Ovary (tissue), 9 donors: ENCODE measurements around the gene SEH1L. TPM values are rescaled to one million over a fixed set of nuclear protein-coding genes. Genes with fewer than 3 reads are reported as not detected.

Source experiments
- DNase-seq, 5 donors: peaks; one replicate each; pipeline ENCODE4 v3.0.0-alpha.2; 2019 to 2020
- H3K27ac ChIP-seq, 2 donors: fragments of 200-600 bp; one replicate each; pipeline versions ENCODE4 v1.5.1 to v1.8.0; 2019 to 2022
- H3K27me3 ChIP-seq: fragments of 200-600 bp; one replicate; pipeline ENCODE4 v1.8.0; 2022
- H3K36me3 ChIP-seq: fragments of 200-600 bp; sonication (generic); one replicate; pipeline ENCODE4 v1.5.1; 2019
- H3K4me1 ChIP-seq: one replicate; pipeline ENCODE4 v1.8.1; 2013; ENCODE audit warnings: mild to moderate bottlenecking, moderate library complexity; ENCODE audit not compliant: insufficient read depth
- H3K4me3 ChIP-seq: fragments of 200-600 bp; sonication (generic); one replicate; pipeline ENCODE4 v1.5.1; 2017
- H3K9me3 ChIP-seq, 2 donors: fragments of 200-600 bp in 1 of 2; sonication (generic) in 1 of 2; one replicate each; pipeline versions ENCODE4 v1.5.1 to v1.8.1; 2013 to 2019; ENCODE audit warnings: mild to moderate bottlenecking in 1 of 2, moderate library complexity in 1 of 2
- EP300 ChIP-seq: sonication (generic); formaldehyde crosslinking; IDR thresholded peaks from one replicate; pipeline ENCODE4 v1.6.1; 2017; ENCODE audit warnings: antibody characterized with exemption
- POLR2A ChIP-seq: fragments of 450-650 bp; IDR thresholded peaks from one replicate; pipeline ENCODE4 v1.6.1; 2017; ENCODE audit warnings: antibody characterized with exemption, mild to moderate bottlenecking, moderate library complexity
- WGBS, 3 donors: extraction: QIAGEN DNeasy Blood & Tissue Kit in 1 of 3; methylation state at CpG; one replicate each; pipeline versions ENCODE4 v1.1.5 to v1.1.7; 2013 to 2017; 5-methylcytosine and 5-hydroxymethylcytosine counted together
- intact Hi-C, 4 donors: fragments of 100-400 bp; cut with DNase I; formaldehyde crosslinking; loops; one replicate each; pipeline versions ENCODE4 v1.11.0 to v1.15.1; 2022 to 2023
- polyA plus RNA-seq, 2 donors: library from polyadenylated mRNA; stranded (reverse); fragments of 200-250 nt in 1 of 2; fragments of 350-450 nt in 1 of 2; fragmentation: Illumina TruSeq in 1 of 2; extraction: RNeasy Lipid Tissue Mini Kit (QIAGEN cat#74804) in 1 of 2; gene quantifications; one replicate each; pipeline ENCODE4 v1.2.3, GENCODE V29; 2013 to 2014
- total RNA-seq, 7 donors: library from RNA; depleted of rRNA in 2 of 7; stranded (reverse); fragments of >200 nt in 2 of 7; fragmentation: NEBNext Ultra II Directional in 3 of 7; extraction: Animal tissue kit (Norgen Biotek cat#: 25700) in 3 of 7; gene quantifications; one replicate each; pipeline versions ENCODE4 v1.1.0 to v1.2.4, GENCODE V29; 2016 to 2023
- TF ChIP-seq, protein P1 (sequence below), 3 donors: fragments of 450-650 bp in 2 of 3; fragments of 200-600 bp in 1 of 3; IDR thresholded peaks; one replicate each; pipeline versions ENCODE4 v1.5.1 to v1.8.0; 2016 to 2022; ENCODE audit warnings: antibody characterized with exemption in 3 of 3, mild to moderate bottlenecking in 1 of 3
- donor health status: DM: no; HTN: no; CAD: no; lungs with moderate emphysema.
- donor health status: DM: no; HTN: no; CAD: no.
- donor health status: Bipolar disorder and iron deficiency.
- donor health status: DM: yes; HTN: yes; CAD: no.
- donor health status: DM: no; HTN: no; CAD: no.
- donor health status: DM: yes; HTN: yes; CAD: no.

Gene SEH1L
- total and polyA plus RNA-seq, 9 donors = 12.3 to 56.1 (median 35.7) TPM

DNA sequence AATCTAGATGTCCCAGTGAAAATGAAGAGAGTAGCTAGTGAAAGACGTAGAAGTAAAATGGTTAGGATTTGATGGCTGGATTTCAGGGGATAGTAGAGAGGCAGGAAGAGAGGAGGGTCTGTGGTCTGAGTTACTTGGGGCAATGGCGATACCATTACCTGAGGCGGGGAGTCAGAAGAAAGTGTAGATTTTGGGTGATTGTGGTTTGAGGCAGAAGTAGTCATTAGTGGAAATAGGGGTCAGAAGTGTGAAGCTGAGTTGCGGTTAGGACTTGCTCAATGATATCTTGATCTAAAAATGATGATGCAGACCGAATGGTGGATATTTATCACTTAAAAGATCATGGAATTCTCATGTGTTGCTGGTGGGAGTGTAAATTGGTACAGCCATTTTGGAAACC is 84.4 kb downstream of the SEH1L start:
- intact Hi-C loops = no loop called here
- no peaks in the 10 kb centered on the region for H3K36me3 ChIP-seq

GRCh38 chr18:13035249-13035914 is 87.6 kb downstream of the SEH1L start:
- Histone ChIP-seq H3K36me3 (no peaks in the 10 kb centered on the region), H3K27ac (no peak overlapping the region), H3K9me3 (no peaks in the 10 kb centered on the region), H3K4me1 (no peaks in the 10 kb centered on the region), H3K4me3 (no peak overlapping the region), H3K27me3 (no peaks in the 10 kb centered on the region)
- DNase-seq = no peak
- TF ChIP-seq POLR2A (no peak), EP300 (no peak)
- TF ChIP-seq, protein P1, sequence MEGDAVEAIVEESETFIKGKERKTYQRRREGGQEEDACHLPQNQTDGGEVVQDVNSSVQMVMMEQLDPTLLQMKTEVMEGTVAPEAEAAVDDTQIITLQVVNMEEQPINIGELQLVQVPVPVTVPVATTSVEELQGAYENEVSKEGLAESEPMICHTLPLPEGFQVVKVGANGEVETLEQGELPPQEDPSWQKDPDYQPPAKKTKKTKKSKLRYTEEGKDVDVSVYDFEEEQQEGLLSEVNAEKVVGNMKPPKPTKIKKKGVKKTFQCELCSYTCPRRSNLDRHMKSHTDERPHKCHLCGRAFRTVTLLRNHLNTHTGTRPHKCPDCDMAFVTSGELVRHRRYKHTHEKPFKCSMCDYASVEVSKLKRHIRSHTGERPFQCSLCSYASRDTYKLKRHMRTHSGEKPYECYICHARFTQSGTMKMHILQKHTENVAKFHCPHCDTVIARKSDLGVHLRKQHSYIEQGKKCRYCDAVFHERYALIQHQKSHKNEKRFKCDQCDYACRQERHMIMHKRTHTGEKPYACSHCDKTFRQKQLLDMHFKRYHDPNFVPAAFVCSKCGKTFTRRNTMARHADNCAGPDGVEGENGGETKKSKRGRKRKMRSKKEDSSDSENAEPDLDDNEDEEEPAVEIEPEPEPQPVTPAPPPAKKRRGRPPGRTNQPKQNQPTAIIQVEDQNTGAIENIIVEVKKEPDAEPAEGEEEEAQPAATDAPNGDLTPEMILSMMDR (IDR thresholded peaks at IDR 0.05) = no peak
- intact Hi-C loops = no loop called here
- 91 to 92% (median 92%) methylated on average over 7 of the region's 7 CpGs for WGBS, 3 donors

More for the DNA sequence above, 84.4 kb downstream of the SEH1L start:
- TF ChIP-seq, protein P1 (IDR thresholded peaks at IDR 0.05) = no peak
- no peak for TF ChIP-seq POLR2A
- TF ChIP-seq EP300 = no peak
- no peaks in the 10 kb centered on the region for H3K4me1 ChIP-seq
- no peak overlapping the region for H3K27ac ChIP-seq
- H3K27me3 ChIP-seq = no peaks in the 10 kb centered on the region
- WGBS, 3 donors = 78 to 97% (median 97%) methylated on average over 5 of the region's 5 CpGs
- no peak for DNase-seq
- H3K9me3 ChIP-seq = no peaks in the 10 kb centered on the region
- H3K4me3 ChIP-seq = no peak overlapping the region

GRCh38 chr18:13036622-13037320 is 89.0 kb downstream of the SEH1L start:
- intact Hi-C loops = no loop called here
- no peak overlapping the region for H3K27ac ChIP-seq
- no peaks in the 10 kb centered on the region for H3K9me3 ChIP-seq
- no peaks in the 10 kb centered on the region for H3K4me1 ChIP-seq
- TF ChIP-seq EP300 (no peak), POLR2A (no peak)
- TF ChIP-seq, protein P1 (IDR thresholded peaks at IDR 0.05) = no peak
- 83 to 92% (median 89%) methylated on average over 7 of the region's 7 CpGs for WGBS, 3 donors
- H3K4me3 ChIP-seq = no peak overlapping the region
- no peaks in the 10 kb centered on the region for H3K36me3 ChIP-seq
- DNase-seq = no peak
- H3K27me3 ChIP-seq = no peaks in the 10 kb centered on the region

Other genes starting within 250 kb of the SEH1L start
- gene CEP76, start 245.3 kb upstream of the SEH1L start, total RNA-seq = 1 to 10 TPM; 4.8 to 8.3 (median 5.9) TPM
- 1 to 10 TPM; 5.4 to 6.7 TPM for gene CEP76, start 245.3 kb upstream of the SEH1L start, polyA plus RNA-seq
- gene PSMG2, start 245.0 kb upstream of the SEH1L start, total RNA-seq = 10 to 100 TPM; 51.9 to 89.8 (median 65.2) TPM
- 100 to 1,000 TPM in 1 of 2 donors, 10 to 100 TPM in 1; 82.4 to 114 TPM for gene PSMG2, start 245.0 kb upstream of the SEH1L start, polyA plus RNA-seq
- 10 to 100 TPM; 29.4 to 47.3 (median 36.0) TPM for gene PTPN2, start 63.8 kb upstream of the SEH1L start, total RNA-seq
- 10 to 100 TPM; 42.3 to 48.1 TPM for gene PTPN2, start 63.8 kb upstream of the SEH1L start, polyA plus RNA-seq
- 10 to 100 TPM; 19.3 to 48.6 (median 36.1) TPM for gene CEP192, start 43.4 kb downstream of the SEH1L start, total RNA-seq
- 10 to 100 TPM; 18.0 to 21.5 TPM for gene CEP192, start 43.4 kb downstream of the SEH1L start, polyA plus RNA-seq